ENCODE results near the gene STAT5B. TPM values are rescaled to one million over a fixed set of nuclear protein-coding genes. Genes with fewer than 3 reads are reported as not detected.

STAT5B gene
- total RNA-seq, 1 donor from 2014 or later: 49.2 TPM

DNA sequence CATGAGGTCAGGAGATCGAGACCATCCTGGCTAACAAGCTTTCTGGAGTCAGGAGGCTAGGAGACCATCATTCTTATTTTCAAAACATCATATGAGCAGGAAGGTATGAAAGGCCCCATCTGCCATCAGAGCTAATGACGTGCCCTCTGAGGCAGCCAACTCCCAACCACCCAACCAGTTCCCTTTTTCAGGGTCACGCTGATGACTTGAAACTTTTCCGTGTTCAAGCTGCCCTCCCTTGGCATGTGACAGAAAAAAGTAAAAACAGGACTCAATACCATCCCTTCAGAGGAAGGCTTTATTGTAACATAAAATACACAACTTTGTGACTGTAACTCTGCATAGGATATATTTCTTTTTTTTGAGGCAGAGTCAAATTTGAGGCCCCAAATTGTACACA lies 77.3 kb downstream of the STAT5B start:
- no peak for DNase-seq (ENCODE audit: low read depth, low spot score)
- TF ChIP-seq, protein P1, sequence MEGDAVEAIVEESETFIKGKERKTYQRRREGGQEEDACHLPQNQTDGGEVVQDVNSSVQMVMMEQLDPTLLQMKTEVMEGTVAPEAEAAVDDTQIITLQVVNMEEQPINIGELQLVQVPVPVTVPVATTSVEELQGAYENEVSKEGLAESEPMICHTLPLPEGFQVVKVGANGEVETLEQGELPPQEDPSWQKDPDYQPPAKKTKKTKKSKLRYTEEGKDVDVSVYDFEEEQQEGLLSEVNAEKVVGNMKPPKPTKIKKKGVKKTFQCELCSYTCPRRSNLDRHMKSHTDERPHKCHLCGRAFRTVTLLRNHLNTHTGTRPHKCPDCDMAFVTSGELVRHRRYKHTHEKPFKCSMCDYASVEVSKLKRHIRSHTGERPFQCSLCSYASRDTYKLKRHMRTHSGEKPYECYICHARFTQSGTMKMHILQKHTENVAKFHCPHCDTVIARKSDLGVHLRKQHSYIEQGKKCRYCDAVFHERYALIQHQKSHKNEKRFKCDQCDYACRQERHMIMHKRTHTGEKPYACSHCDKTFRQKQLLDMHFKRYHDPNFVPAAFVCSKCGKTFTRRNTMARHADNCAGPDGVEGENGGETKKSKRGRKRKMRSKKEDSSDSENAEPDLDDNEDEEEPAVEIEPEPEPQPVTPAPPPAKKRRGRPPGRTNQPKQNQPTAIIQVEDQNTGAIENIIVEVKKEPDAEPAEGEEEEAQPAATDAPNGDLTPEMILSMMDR (conservative IDR thresholded peaks at IDR 0.05): no peak
- H3K27me3 Mint-ChIP-seq (ENCODE audit: low read depth): no peaks in the 10 kb centered on the region
- no peak overlapping the region for H3K4me3 Mint-ChIP-seq
- H3K36me3 Mint-ChIP-seq (ENCODE audit: low read depth): no peaks in the 10 kb centered on the region
- H3K27ac Mint-ChIP-seq (ENCODE audit: unreplicated experiment): no peak overlapping the region
- H3K9me3 Mint-ChIP-seq: no peaks in the 10 kb centered on the region
- H3K4me1 Mint-ChIP-seq: peaks cover 12% of the 10 kb centered on the region

DNA sequence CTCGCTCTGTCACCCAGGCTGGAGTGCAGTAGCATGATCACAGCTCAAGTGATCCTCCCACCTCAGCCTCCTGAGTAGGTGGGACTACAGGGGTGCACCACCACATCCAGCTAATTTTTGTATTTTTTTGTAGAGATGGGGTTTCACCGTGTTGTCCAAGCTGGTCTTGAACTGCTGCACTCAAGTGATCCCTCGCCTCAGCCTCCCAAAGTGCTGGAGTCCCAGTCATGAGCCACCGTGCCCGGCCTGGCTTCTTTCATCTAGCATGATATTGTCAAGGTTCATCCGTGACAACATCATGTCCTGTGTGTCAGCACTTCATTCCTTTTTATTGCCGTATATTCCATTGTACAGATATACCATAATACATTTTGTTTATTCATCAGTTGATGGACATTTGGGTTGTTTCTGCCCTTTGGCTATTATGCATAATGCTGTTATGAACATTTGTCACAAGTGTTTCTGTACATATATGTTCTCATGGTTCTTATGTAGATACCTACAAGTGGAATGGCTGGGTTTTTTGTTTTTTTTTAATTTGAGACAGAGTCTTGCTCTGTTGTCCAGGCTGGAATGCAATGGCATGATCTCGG lies 78.5 kb downstream of the STAT5B start:
- DNase-seq (ENCODE audit: low read depth, low spot score): no peak
- H3K4me1 Mint-ChIP-seq: peaks cover 19% of the 10 kb centered on the region
- TF ChIP-seq, protein P1 (conservative IDR thresholded peaks at IDR 0.05): no peak
- H3K27me3 Mint-ChIP-seq (ENCODE audit: low read depth): no peaks in the 10 kb centered on the region
- H3K9me3 Mint-ChIP-seq: no peaks in the 10 kb centered on the region
- H3K27ac Mint-ChIP-seq (ENCODE audit: unreplicated experiment): no peak overlapping the region
- no peaks in the 10 kb centered on the region for H3K36me3 Mint-ChIP-seq (ENCODE audit: low read depth)
- H3K4me3 Mint-ChIP-seq: peak overlapping the region; percentile 52

DNA sequence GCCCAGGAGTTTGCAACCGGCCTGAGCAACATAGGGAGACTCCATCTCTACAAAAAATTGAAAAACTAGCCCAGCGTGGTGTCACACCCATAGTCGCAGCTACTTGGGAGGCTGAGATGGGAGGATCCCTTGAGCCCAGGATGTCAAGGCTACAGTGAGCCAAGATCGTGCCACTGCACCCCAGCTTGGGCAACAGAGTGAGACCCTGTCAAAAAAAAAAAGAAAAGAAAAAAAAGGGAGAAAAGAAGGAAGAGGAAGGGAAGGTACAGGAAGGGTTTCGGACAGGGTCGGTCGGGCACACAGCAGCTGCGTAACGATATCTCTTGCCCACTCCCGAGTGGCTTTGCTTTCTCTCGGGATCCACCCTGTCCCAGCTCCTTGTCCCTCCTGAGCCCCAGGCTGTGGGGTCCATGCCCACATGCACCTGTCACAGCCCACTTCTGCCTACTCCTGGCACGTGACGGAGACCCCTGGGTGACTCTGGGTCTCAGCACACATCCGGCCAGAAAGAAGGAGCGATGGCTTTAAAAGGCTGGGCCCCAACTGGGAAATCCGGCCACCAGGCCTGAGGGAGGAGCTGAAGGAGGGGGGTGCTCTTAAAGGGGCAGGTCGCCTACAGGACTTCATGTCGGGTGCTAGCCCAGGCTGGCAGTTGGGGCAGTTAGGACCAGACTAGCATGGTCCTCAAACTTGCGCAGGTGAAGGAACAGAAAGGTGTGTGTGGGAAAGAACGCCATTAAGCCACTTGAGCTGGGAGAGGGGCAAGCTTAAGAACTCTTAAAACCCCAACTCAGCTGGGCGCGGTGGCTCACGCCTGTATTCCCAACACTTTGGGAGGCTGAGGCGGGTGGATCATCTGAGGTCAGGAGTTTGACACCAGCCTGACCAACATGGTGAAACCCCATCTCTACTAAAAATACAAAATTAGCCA lies 82.0 kb downstream of the STAT5B start, which contains the start of gene GHDC:
Gene GHDC (minus strand): TSS at position 526 of the 931 bp plus-strand sequence. CDS start 913 bp downstream, outside the sequence.
- Mint-ChIP-seq H3K4me1 (peaks cover 14% of the 10 kb centered on the region), H3K36me3 (ENCODE audit: low read depth) (no peaks in the 10 kb centered on the region), H3K9me3 (no peaks in the 10 kb centered on the region), H3K27ac (ENCODE audit: unreplicated experiment) (no peak within 1 kb of the TSS), H3K4me3 (peak within 1 kb of the TSS; percentile 90), H3K27me3 (ENCODE audit: low read depth) (no peaks in the 10 kb centered on the region)
- TF ChIP-seq, protein P1 (conservative IDR thresholded peaks at IDR 0.05): no peak
- DNase-seq (ENCODE audit: low read depth, low spot score): peak; percentile 58

DNA sequence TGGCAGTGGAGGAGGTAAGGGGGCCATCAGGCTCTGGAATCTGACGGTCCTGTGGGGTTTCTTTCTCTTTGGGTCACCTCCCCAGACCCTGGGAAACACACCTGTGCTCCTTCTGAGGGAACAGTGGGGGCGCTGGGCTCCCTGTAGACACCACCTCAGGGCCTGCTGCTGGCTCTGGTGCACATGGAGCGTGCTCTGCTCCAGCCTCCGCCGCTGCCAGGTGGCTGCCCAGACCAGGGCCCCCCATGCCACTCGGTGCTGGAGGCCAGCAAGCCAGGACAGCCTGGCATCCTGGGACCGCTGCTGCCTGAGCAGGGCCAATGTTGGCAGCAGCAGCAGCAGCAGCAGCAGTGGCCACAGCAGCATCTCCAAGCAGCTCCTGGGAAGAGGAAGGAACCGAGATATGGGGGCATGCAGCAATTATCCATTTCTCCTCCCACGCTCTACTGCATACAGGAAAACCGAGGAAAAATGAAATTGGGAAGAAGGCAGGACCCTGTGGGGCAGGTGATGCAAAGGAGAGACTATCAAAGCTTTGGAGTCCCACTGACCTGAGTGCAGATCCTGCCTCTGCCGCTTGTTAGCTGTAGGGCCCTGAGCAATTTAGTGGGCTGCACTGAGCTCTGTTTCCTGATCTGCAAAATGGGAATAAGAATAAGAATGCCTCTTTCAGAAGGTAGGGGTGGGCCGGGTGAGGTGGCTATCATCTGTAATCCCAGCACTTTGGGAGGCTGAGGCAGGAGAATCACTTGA lies 82.8 kb downstream of the STAT5B start:
- Mint-ChIP-seq H3K27me3 (ENCODE audit: low read depth) (no peaks in the 10 kb centered on the region), H3K4me1 (peaks cover 14% of the 10 kb centered on the region), H3K27ac (ENCODE audit: unreplicated experiment) (no peak overlapping the region), H3K9me3 (no peaks in the 10 kb centered on the region), H3K4me3 (peak overlapping the region; percentile 90), H3K36me3 (ENCODE audit: low read depth) (no peaks in the 10 kb centered on the region)
- DNase-seq (ENCODE audit: low read depth, low spot score): no peak
- TF ChIP-seq, protein P1 (conservative IDR thresholded peaks at IDR 0.05): no peak

All from neural crest cell (in vitro differentiated cells).